ENCODE data around the gene OSBP2.

- no peak for TF ChIP-seq ESRRG (CRISPR knock-in tag; IDR thresholded peaks at IDR 0.05)
- TF ChIP-seq RARB (CRISPR knock-in tag; IDR thresholded peaks at IDR 0.05), result no peak
- TF ChIP-seq SNAI2 (CRISPR knock-in tag; IDR thresholded peaks at IDR 0.05), result no peak
- no peak for TF ChIP-seq PATZ1 (CRISPR knock-in tag; IDR thresholded peaks at IDR 0.05; ENCODE audit: borderline replicate concordance)
- TF ChIP-seq POU6F1 (CRISPR knock-in tag; IDR thresholded peaks at IDR 0.05; ENCODE audit: borderline replicate concordance, low read depth), result no peak
These were observed 186.9 kb downstream of the OSBP2 start for GRCh38 chr22:30881361-30882183.

Measured in SK-N-SH treated with all-trans-retinoic acid at 6 μM for 48 hours (cell line).